A549 (cell line): ENCODE measurements around the gene HSPA1A.

Source experiments
- FOSL2 ChIP-seq, 2 experiments: fragments of 450-650 bp in 1 of 2; fragments of >200 bp in 1 of 2; sonication (Bioruptor Twin) in 1 of 2; formaldehyde crosslinking; IDR thresholded peaks; 2 replicates each; pipeline versions ENCODE4 v1.5.0 to v1.6.1; 2016 to 2020; ENCODE audit warnings: mild to moderate bottlenecking in 1 of 2, moderate library complexity in 1 of 2
- PHF8 ChIP-seq: fragments of 200-600 bp; sonication (generic); IDR thresholded peaks from 2 replicates; pipeline ENCODE4 v1.6.1; 2016; ENCODE audit warnings: low read depth, mild to moderate bottlenecking, antibody characterized with exemption, moderate library complexity, borderline replicate concordance
- SREBF2 ChIP-seq: fragments of 450-650 bp; IDR thresholded peaks from 2 replicates; pipeline ENCODE4 v1.6.1; 2014; ENCODE audit warnings: mild to moderate bottlenecking, moderate library complexity
- ZNF302 ChIP-seq: fragments of 250-450 bp; sonication (Bioruptor Pico); IDR thresholded peaks from 2 replicates; pipeline ENCODE4 v1.9.0; 2021; ENCODE audit warnings: inconsistent platforms, mild to moderate bottlenecking, moderate library complexity
- TF ChIP-seq, protein P1 (sequence below): fragments of >200 bp; sonication (Bioruptor Twin); formaldehyde crosslinking; IDR thresholded peaks from 3 replicates; pipeline ENCODE4 v1.5.1; 2016
- TF ChIP-seq, protein P2 (sequence below): fragments of 200-600 bp; sonication (generic); IDR thresholded peaks from 2 replicates; pipeline ENCODE4 v1.6.1; 2016; ENCODE audit warnings: antibody characterized with exemption, mild to moderate bottlenecking, moderate library complexity

DNA sequence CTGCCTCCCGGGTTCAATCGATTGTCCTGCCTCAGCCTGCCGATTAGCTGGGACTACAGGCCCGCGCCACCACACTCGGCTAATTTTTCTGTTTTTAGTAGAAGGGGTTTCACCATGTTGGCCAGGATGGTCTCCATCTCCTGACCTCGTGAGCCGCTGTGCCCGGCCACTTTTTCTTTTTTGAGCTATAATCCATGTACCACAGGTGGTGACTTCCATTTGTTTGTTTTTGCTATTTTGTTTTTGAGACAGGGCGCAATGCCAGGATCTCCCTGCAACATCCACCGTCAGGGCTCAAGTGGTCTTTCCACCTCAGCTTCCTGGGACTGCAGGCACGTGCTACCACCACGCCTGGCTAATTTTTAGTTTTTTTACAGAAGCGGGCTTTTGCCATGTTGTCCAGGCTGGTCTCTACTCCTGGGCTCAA lies 20.7 kb downstream of the HSPA1A start:
- TF ChIP-seq ZNF302 (CRISPR knock-in tag) (no peak), FOSL2 (IDR thresholded peaks at IDR 0.05) (no peak), FOSL2 (CRISPR knock-in tag; IDR thresholded peaks at IDR 0.05) (no peak), PHF8 (no peak), SREBF2 (no peak)
- TF ChIP-seq, protein P1, sequence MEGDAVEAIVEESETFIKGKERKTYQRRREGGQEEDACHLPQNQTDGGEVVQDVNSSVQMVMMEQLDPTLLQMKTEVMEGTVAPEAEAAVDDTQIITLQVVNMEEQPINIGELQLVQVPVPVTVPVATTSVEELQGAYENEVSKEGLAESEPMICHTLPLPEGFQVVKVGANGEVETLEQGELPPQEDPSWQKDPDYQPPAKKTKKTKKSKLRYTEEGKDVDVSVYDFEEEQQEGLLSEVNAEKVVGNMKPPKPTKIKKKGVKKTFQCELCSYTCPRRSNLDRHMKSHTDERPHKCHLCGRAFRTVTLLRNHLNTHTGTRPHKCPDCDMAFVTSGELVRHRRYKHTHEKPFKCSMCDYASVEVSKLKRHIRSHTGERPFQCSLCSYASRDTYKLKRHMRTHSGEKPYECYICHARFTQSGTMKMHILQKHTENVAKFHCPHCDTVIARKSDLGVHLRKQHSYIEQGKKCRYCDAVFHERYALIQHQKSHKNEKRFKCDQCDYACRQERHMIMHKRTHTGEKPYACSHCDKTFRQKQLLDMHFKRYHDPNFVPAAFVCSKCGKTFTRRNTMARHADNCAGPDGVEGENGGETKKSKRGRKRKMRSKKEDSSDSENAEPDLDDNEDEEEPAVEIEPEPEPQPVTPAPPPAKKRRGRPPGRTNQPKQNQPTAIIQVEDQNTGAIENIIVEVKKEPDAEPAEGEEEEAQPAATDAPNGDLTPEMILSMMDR: no peak
- TF ChIP-seq, protein P2, sequence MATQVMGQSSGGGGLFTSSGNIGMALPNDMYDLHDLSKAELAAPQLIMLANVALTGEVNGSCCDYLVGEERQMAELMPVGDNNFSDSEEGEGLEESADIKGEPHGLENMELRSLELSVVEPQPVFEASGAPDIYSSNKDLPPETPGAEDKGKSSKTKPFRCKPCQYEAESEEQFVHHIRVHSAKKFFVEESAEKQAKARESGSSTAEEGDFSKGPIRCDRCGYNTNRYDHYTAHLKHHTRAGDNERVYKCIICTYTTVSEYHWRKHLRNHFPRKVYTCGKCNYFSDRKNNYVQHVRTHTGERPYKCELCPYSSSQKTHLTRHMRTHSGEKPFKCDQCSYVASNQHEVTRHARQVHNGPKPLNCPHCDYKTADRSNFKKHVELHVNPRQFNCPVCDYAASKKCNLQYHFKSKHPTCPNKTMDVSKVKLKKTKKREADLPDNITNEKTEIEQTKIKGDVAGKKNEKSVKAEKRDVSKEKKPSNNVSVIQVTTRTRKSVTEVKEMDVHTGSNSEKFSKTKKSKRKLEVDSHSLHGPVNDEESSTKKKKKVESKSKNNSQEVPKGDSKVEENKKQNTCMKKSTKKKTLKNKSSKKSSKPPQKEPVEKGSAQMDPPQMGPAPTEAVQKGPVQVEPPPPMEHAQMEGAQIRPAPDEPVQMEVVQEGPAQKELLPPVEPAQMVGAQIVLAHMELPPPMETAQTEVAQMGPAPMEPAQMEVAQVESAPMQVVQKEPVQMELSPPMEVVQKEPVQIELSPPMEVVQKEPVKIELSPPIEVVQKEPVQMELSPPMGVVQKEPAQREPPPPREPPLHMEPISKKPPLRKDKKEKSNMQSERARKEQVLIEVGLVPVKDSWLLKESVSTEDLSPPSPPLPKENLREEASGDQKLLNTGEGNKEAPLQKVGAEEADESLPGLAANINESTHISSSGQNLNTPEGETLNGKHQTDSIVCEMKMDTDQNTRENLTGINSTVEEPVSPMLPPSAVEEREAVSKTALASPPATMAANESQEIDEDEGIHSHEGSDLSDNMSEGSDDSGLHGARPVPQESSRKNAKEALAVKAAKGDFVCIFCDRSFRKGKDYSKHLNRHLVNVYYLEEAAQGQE: no peak
